ENCODE measurements around the gene CHST12. TPM values are rescaled to one million over a fixed set of nuclear protein-coding genes. Genes with fewer than 3 reads are reported as not detected.

Gene CHST12
- total and polyA plus RNA-seq, 10 of the 15 experiments (the other 5 are each of a cell fraction or from before 2014, with no cell fraction given): 0.05 to 14.2 (median 3.3) TPM

GRCh38 chr7:2451171-2452073 is 48.0 kb downstream of the CHST12 start (continued):
- TF ChIP-seq, protein P1, sequence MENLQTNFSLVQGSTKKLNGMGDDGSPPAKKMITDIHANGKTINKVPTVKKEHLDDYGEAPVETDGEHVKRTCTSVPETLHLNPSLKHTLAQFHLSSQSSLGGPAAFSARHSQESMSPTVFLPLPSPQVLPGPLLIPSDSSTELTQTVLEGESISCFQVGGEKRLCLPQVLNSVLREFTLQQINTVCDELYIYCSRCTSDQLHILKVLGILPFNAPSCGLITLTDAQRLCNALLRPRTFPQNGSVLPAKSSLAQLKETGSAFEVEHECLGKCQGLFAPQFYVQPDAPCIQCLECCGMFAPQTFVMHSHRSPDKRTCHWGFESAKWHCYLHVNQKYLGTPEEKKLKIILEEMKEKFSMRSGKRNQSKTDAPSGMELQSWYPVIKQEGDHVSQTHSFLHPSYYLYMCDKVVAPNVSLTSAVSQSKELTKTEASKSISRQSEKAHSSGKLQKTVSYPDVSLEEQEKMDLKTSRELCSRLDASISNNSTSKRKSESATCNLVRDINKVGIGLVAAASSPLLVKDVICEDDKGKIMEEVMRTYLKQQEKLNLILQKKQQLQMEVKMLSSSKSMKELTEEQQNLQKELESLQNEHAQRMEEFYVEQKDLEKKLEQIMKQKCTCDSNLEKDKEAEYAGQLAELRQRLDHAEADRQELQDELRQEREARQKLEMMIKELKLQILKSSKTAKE (IDR thresholded peaks at IDR 0.05; ENCODE audit: low read depth, poor library complexity, severe bottlenecking): no peak
- TF ChIP-seq USF2 (IDR thresholded peaks at IDR 0.05; ENCODE audit: borderline replicate concordance, low read depth, low read length) (no peak), MXI1 (IDR thresholded peaks at IDR 0.05; ENCODE audit: low read depth, low read length) (no peak), HDAC2 (IDR thresholded peaks at IDR 0.05) (no peak), ELK1 (IDR thresholded peaks at IDR 0.05; ENCODE audit: low read depth, low read length) (no peak), FOXK2 (IDR thresholded peaks at IDR 0.05) (no peak), NFXL1 (IDR thresholded peaks at IDR 0.05; ENCODE audit: borderline replicate concordance) (no peak), FOS (IDR thresholded peaks at IDR 0.05; ENCODE audit: borderline replicate concordance, extremely low read depth, insufficient read length) (no peak), POU2F2 (IDR thresholded peaks at IDR 0.05; ENCODE audit: borderline replicate concordance, low read depth, low read length) (peak; percentile 31; the same call in 1 of the 3 replicates), CUX1 (IDR thresholded peaks at IDR 0.05; ENCODE audit: insufficient replicate concordance, low read depth, low read length) (no peak), HDAC6 (IDR thresholded peaks at IDR 0.05; ENCODE audit: unreplicated experiment) (no peak), ZNF622 (IDR thresholded peaks at IDR 0.05) (no peak), SPI1 (IDR thresholded peaks at IDR 0.05; ENCODE audit: borderline replicate concordance, insufficient read depth, low read depth, low read length) (no peak), ZNF207 (IDR thresholded peaks at IDR 0.05; ENCODE audit: borderline replicate concordance) (no peak), NFYA (IDR thresholded peaks at IDR 0.05; ENCODE audit: borderline replicate concordance, low read depth, low read length) (no peak), SIX5 (IDR thresholded peaks at IDR 0.05; ENCODE audit: low read depth, low read length, severe bottlenecking) (no peak), KLF5 (IDR thresholded peaks at IDR 0.05; ENCODE audit: partially characterized antibody) (no peak), YY1 (IDR thresholded peaks at IDR 0.05; ENCODE audit: low read depth, low read length) (peak; percentile 66), SREBF2 (IDR thresholded peaks at IDR 0.05; ENCODE audit: low read length) (no peak), CREM (IDR thresholded peaks at IDR 0.05; ENCODE audit: low read depth) (no peak)

All from GM12878 (cell line).